ENCODE results near the gene MAGI2.

GRCh38 chr7:79037001-79037400 is 416.5 kb downstream of the MAGI2 start:
- TF ChIP-seq POLR2A (IDR thresholded peaks at IDR 0.05) (no peak), CTCF (IDR thresholded peaks at IDR 0.05) (no peak)
